Activated CD4-positive, CD25-positive, alpha-beta regulatory T cell treated with anti-CD3 and anti-CD28 coated beads, Interleukin-2, amount 50 U/mL, for 24 hours (primary cell): ENCODE measurements around the gene MBP.

ENCODE experiments used
- ATAC-seq, 2 donors: fragments of 150-1000 bp; cut with Tn5 transposase; one replicate each; pipeline ENCODE4 v1.10.0; 2021; ENCODE audit warnings: mild to moderate bottlenecking in 1 of 2, moderate library complexity in 1 of 2

Gene MBP

DNA sequence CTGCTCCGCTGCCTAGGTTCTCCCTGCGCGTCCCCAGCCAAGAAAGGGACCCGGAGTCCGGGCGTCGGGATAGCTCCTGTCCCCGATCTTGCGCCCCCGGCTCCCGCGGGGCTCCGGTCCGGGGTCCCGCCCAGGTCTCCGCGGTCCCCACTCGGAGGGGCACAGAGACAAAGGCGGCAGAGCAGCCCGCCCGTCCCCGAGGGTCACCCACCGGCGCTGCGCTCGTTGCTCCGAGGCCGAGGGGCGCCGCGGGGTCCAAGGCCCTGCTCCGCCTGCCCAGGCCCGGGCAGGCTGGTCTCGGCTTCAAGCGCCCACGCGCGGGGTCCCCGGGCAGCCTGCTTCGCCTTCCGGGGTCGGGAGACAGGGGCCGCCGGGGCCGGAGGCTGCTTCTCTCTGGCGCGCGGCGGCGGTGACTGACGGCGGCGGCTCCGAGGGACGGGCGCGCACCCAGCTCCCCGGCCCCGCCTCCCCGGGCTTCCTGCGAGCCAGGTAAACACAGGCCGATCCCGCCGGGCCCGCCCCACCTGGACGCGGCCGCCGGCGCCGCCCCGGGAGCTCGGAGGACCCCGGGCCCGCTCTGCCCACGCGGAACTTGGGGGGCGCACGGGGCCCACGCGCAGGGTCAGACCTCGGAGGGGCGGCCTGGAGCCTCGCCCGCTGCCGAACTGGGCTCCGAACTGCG is at the start of gene MBP:
TSS of gene MBP (minus strand) at position 415 of the 682 bp plus-strand sequence. CDS start 27,522 bp downstream, outside the sequence.
- ATAC-seq, result peak; percentile 57 to 68

DNA sequence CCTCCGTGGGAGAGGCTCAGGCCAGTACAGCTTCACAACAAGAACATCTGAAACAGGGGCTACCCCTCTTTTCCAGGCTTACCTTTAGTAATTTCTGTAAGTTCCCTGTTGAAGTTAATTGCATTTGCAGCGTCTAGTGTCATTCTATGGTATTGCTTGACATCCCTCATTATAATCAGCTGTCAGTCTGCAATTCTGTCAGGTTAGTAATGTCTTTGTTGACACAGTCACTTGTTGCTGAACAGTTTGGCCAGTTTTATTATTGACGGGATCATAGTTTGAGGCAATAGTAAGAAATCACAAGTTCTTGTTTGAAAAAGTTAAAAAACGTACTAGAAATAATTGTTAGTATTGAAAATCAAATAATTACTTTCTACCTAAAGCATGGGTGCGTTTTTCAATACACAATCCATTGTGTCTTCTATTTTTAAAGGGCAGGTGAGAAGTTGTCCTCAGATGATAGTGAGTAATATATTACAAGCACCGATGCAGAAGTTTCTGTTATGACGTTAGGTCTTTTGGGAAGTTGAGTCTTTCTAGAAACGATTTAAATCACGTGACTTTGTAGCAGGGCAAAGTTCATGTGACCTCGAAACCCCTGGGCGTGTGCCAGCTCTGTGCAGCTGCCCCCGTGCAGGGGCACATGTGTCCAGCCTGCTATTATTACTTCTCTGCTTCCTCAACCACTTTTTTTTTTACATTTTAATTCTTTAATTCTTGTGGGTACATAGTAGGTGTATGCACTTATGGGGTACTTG is 49.5 kb upstream of the MBP start:
- ATAC-seq, result no peak

DNA sequence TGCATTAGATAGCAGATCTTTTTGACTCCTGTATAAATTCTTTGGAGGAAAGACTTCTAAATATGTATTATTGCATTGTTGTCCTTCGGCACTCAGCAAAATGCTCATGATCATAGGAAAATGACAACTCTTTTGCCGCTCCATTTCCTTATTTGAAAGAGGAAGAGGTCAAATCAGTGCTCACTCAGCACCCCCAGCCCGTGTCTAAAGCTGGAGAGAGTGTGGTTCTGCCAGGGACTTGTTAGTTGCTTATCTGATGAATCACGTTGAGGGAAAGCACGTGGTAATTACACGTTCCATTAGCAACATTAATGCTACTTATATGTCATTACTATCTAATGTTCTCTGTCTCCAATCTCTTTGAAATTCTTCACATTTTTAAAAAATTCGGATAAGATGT is 46.0 kb upstream of the MBP start:
- ATAC-seq, result no peak

DNA sequence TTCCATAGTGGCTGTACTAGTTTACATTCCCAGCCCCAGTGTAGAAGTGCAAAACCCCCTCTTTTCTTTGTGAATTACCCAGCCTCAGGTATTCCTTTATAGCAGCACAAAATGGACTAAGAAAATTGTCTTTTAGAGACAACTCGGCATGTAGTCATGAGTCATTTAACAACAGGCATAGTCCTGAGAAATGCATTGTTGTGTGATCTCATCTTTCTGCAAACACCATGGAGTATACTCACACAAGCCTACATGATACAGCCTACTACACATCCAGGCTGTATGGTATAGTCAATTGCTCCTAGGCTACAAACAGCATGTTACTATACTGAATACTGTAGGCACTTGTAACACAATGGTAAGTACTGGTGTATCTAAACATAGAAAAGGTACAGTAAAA is 44.4 kb upstream of the MBP start:
- ATAC-seq, result no peak

DNA sequence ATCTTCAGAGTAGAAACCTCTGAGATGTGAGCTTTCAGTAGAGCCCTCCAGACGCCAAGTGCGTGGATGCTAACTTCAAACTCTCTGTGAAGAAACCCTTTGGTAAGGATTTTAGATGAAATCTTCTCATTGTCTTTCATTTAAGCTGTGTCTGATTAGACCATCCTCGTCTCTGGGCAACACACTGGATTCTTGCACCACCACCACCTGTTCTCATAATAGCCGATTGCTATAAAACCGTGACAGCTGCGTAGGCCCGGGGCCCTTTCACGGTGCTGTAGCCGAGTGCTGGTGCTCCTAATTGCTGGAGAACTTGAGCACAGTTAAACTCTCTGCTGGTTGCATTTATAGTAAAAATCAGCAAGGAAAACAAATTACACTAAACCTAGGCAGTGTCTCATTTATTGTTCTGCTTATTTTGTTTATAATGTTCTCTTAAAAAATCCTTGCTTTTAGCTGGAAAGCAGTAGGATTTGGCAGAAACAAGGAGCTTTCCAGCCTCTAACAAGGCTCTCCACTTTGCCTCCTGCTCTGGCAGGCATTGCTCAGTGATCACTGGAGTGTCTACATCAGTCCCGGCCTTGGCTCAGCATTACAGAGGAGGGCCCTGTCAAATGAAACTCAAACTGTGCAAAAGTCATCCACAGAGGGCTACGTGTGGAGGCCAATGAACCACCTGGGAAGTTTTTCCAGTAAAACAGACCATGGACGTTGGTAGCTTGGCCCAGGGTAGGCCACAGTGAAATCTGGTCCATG is 40.9 kb upstream of the MBP start:
- ATAC-seq, result no peak

DNA sequence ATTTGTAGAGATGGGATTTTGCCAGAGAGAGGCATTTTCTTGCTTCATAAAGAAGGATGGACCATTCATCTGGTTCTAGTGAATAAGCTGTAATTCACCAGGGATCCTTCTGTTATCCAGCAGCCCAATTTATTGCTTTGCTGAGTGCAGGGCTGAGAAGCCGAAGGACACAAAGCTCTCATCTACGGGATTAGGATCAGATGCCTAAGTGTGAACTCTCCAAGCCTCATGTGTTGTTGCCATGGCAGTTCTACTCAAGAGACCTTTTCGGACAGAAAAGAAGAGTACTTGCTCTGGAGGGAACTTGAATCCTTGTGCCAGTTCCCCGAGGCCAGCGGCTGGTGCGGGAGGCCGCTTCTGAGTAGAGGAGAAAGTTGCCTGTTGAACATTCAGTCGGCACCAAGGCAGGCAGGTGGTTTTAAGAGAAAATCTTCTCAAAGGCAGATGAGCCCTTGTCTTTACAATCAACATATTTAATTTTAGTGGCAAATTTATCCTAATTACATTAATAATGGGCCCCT is 38.4 kb upstream of the MBP start:
- no peak for ATAC-seq

DNA sequence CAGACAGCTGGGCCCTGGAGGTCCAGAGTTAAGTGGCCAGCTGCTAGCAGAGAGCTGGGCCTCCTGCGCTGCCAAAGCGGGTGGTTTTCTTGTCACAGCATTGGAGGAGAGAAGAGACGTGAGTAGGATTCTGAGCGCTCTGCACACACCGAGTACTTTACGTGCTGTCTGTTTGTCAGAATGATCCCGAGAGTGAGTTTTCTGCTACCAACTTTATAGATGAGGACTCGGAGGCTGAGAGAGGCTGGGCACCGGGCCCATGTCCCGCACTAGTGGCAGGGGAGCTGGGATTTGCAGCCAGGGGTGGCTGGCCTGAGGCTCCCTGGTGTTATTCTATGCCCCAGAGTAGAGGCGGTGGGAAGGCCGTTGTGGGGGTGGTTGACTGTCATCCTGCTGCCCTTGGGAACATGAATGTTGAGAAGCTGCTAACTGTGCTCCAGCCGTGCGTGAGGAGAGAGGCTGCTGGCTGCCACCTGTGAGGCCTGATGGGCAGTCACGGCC is 36.3 kb upstream of the MBP start:
- ATAC-seq, result no peak

DNA sequence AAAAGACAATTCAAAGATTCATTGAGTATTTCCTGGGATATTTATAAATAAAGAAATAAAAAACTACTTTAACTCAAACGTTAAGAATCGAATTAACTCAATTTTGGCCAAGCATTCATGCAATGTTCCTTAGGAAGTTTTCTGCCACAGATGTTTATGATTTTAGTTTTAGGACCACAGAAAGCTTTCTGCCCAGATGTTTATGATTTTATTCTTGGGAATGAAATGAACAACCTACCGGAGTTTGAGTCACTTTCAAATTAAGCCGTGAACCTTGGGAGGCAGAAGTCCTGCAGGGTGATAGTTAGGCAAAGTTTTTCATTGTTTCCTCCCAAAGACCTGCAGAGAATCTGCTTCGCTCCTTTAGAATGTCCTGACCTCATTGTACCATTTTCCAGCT is 34.7 kb upstream of the MBP start:
- ATAC-seq, result no peak

DNA sequence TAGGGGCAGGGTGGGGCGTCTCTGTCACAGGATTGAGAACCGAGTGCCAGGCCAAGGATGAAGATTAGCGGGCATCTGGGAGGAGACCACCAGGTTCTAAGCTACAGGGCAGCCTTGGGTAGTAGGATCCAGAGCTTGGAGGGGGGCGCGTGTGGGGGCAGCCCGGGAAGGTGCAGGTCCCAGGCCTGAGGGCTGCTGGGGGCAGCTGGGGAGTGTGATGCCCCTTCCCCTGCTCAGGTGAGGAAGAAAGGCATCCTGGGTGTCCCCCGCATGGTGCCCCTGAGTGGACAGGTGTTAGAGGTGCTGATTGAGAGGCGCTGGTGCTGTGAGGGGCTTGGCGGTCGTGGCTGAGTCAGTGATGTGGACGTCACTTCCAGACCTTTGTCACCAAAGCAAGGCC is 33.9 kb upstream of the MBP start:
- ATAC-seq, result no peak

DNA sequence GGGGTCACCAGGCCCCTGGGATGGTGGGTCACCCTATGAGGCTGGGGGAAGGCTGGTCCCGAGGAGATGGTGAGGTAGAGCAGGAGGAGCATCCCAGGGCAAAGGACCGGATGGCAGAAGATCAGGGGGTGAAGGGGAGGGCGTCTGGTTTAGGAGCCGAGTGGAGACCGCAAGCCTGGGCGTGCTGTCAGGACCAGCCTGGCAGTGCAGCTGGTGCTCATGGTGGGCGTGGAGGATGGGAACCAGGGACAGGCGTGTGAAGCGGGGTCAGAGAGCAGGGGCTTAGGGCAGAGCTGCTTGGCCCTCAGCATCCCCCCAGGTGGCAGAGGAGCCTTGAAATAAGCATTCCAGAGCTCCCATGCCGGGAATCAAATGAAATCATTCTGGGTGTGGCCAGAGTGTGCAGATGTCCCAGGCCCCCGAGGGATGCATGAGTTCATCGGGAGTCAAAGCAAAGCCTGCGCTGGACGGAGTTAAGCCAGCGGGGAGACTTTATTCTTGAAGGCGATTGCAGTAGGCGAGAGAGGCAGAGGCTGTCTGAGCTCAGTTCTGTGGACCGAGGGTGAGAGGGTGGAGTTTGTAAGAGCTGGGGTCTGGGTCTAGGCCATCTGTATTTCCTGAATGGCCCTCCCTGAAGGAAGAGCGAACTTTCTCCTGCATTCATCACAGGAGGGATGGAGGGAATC is 33.1 kb upstream of the MBP start:
- no peak for ATAC-seq

DNA sequence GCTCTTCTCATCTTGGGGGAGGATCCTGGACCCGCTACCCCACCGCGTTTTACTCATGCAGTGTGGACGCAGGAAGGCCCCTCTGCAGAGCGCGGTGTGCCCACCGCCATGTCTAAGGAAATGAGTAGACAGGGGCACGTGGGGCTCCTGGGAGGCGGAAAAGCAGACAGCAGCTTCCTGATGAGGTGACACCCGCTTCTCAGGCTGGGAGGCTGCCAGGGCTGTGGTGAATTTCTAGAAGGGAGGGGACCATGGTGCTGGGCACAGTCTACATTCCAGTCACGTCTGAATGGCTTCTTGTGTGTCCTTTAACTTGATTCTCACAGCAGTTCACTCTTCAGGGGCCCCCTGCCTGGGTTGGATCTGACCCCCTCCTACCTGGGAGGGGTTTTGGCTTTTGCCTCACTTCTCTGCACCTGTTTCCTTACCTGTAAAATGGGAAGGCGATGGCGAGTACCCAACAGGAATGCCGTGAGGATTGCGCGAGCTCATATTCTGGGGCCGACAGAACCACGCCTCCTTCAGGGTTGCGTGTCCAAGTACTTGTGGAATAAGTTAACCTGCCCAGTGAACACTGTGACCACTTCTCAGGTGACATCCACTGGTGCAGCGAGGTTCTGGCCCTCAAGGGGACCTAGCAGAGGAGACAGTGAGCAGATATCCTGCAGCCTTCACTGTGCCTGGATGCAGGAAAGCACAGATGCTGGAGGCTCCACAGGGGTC is 32.3 kb upstream of the MBP start:
- no peak for ATAC-seq

DNA sequence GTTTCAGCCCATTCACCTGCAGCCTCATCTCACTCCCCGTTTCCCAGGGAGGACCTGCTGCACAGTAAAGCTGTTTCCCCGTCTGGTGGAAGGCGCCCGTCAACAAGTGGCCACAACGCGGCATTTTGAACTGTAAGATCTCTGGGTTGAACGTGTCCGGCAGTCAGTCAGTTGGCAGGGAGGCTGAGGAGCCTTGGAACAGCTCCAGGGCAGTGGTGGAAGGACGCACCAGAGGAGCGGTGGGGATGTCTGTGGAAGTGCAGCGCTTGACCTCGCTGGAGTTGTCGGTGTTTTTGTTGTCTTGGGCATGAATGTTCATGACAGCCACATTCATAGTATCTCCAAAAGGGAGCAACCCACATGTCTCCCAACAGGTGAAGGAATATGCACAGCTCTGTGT is 31.4 kb upstream of the MBP start:
- ATAC-seq, result no peak

DNA sequence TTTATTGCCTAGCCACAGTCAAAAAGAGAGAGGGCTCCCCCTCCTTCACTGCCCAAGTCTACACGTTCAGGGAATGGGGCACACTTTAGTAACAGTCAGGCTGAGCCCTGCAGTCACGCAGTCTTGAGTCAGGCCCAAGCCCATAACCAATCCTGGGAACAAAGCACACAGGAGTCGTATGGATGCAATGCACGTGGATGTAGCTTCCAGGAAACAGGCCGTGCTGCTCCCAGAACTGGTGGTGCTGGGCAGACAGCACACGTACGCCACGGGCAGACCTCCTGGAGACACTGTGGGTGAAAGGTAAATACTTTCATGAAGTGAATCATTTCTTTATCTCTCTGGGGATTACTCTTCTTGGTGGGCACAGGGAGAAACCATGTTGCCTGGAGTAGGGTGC is 30.0 kb upstream of the MBP start:
- ATAC-seq, result no peak

DNA sequence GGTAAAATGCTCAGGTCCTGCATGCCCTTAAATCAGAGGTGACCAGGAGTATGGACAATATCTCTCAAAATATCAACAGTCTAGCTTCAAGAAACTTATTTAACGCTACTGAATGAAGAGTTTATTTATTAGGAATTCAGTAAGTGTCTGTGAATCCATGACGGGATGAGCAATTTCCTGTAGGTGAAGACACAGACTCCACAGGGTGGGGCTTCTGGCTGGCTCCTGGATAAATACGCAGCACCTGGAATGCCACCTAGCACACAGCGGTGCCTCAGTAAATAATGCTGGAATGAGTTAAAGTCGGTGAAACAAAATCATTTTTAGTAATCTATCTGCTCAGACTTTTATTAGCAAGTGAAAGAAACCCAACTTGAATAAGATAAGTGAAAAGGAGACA is 29.4 kb upstream of the MBP start:
- no peak for ATAC-seq

DNA sequence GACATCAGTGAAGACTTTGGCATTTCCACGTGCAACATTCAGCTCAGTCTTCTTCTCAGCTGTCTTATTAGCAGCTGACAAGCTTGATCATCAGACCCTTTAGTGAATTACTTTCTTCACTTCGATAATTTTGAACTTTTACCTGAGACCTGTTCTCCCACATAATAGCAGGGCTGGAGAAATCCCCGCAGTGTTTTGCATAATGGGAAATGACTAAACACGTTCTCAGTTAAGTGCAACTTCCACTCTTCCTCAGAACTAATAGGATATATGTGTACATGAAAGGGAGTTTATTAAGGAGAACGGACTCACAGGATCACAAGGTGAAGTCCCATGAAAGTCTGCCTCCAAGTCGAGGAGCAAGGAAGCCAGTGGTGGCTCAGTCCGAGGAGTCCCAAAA is 28.8 kb upstream of the MBP start:
- no peak for ATAC-seq

DNA sequence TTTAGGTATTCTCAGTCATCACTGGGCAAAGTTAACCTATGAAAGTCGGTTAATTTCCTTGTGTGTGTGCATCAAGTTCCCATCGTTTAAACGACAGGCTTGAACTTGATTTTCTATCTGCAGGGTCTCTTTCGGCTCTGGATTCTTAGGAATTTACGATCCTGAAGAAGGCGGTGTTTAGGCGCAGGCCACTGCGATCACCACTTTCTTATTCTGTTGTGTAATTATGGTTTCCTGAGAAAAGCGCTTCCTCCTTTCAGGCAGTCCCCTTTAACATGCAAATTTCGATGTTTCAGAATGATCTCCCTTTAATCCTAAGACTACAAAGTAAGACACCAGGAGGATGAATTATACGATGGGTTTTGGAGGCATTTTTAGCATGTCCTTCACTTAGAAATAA is 27.9 kb upstream of the MBP start:
- ATAC-seq, result no peak

DNA sequence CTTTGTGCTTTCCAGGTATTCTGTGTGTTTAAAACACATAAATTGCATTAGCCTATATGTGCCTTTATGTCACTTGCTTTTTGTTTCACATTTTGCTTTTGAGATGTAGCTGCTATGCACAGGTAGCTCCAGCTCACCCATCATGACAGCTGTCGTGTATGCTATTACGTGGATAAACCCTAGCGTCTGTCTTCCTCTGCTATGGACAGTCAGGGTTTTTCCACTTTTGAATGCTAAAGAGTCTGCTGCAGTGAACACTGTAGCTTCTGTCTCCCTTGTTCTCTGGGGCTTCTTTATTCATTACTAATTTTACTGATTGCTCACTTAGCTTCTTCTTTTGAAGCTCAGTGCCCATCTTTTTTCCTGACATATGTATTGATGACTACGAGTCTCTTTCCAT is 24.7 kb upstream of the MBP start:
- ATAC-seq, result no peak

DNA sequence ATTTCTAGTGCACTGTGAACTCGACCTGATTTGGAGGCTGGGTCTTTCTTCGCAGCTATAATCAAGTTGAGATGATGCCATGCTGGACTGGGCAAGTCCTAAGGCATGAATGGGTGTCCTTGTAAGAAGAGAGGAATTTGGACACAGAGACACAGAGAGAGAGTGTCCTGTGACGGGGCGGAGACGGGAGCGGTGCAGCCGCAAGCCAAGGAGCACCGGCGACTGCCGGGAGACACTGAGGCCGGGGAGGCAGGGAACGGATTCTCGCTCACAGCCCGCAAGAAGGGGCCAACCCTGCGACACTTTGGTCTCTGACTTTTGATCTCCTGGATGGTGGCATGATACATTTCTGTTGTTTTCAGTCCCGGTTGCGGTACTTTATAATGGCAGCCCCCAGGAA is 22.4 kb upstream of the MBP start:
- ATAC-seq, result no peak

DNA sequence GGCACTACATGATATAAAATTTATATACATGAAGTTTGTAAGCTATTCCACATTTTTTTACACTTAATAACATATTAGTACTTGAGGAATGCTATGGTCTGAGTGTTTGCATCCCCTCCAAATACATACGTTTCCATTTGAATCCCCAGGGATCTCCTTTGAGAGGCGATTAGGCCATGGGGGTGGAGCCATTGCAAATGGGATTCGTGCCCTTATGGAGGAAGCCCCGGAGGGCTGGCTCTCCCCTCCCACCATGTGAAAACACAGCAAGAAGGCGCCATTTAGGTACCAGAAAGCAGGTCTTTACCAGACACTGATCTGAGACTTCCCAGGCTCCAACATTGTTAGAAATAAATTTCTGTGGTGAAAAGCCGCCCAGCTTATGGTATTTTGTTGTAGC is 20.8 kb upstream of the MBP start:
- no peak for ATAC-seq

DNA sequence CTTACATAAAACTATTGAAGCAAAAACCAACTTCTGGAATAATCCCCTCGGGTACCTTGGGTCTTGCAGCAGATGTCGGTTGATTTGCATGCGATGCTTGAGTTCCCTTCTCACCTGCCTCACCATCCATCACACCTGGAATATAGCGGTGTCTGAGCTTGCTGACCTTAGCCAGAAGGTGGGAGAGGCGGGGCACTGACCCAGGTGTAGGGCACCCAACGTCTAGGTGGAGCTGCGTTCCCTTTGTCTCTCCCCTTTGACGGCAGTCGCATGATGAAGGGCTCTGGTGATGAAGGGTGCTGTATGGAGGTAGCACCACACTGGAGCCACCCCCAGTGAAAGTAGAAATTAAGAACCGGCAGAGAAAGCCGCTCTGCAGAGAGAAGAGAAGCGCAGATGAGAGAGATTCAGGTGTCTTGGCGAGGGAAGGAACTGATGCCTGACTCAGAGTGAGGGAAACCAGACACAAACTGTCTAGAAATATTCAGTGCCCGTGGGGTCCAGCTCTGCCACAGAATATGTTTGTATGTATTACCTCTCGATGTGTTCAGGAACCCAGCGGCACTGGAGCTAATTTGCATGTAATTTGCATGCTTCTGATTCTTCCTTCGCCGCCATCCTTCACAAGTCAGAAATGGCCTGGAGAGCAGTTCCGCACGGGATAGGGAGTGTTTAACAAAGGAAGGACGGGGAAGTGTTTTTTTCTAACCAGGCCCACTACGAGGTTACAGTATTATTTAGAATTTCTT is 19.4 kb upstream of the MBP start:
- ATAC-seq, result no peak

DNA sequence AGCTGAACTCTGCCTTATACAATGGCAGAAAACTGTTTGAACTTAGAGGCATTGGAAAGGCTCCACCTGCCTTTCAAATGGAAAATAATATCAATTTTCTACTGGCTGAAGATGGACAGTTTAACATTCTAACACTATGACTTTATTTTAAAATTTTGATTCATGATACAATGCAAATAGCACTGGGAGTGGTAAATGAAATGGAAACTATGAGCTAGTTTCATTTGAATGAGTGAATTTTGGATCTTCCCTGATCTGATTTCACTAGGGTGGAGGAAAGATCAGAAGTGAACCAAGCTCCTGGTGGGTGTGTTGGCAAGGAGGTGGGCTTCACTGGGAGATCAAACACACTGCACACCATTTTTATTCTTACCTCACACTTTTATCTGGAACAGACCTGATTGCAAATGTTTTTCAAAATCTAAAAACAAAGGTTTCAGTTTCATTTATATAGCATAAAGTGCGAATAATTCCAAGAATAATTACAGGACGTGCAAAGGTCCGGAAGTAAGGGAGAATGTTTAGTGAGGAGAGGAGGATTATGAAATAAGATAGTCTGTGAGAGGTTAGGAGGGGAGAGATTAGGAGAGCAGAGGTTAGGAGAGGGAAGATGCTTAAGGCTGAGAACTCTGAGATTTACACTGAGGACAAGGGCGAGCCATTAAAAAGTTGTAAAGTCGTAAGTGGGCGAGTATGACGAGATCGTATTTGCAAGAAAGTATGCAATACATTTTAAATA is 18.6 kb upstream of the MBP start:
- ATAC-seq, result no peak
